GM21619 (cell line): Measurements from ENCODE around the gene MAGEB3.

Experiments
- ATAC-seq: cut with Tn5 transposase; IDR thresholded peaks from one replicate; pipeline ENCODE4 v1.9.1; 2021; ENCODE audit not compliant: unreplicated experiment

Gene MAGEB3

DNA sequence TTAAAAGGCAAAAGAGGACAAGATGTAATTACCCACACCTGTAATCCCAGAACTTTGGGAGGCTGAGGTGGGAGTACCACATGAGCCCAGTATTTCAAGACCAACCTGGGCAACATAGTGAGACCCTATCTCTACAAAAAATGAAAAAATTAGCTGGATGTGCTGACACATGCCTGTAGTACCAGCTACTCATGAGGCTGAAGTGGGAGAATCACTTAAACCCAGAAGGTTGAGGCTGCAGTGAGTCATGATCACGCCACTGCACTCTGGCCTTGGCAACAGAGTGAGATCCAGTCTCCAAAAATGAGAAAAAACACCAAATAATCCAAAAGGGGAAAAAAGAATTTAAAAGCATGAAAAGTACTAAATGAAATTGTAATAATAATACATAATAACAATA lies 47.9 kb downstream of the MAGEB3 start:
- no peak for ATAC-seq

DNA sequence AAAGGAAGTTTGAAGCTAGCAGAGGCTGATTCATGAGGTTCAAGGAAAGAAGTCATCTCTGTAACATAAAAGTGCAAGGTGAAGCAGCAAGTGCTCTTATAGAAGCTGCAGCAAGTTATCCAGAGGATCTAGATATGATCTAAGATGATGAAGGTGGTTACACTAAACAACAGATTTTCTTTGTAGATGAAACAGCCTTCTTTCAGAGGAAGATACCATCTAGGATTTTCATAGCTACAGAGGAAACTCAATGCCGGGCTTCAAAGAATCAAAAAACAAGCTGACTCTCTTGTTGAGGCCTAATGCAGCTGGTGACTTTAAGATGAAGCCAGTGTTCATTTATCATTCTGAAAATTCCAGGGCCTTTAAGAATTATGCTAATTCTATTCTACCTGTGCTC lies 50.0 kb downstream of the MAGEB3 start:
- no peak for ATAC-seq

DNA sequence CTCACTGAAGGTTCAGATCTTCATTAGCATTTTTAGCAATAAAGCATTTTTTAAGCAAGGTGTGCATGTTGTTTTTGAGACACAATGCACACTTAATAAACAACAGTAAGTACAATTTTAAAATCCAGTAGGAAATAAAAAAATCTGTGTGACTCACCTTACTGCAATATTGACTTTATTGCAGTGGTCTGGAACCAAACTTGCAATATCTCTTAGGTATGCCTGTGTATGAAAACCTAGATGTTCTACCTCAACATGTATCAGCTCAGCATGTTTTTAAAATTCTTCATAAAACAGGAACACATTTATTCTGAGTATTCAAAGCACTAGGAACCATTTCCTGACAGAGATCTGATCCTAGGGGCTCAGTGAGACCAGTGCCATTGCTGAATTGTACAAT lies 52.1 kb downstream of the MAGEB3 start:
- no peak for ATAC-seq

DNA sequence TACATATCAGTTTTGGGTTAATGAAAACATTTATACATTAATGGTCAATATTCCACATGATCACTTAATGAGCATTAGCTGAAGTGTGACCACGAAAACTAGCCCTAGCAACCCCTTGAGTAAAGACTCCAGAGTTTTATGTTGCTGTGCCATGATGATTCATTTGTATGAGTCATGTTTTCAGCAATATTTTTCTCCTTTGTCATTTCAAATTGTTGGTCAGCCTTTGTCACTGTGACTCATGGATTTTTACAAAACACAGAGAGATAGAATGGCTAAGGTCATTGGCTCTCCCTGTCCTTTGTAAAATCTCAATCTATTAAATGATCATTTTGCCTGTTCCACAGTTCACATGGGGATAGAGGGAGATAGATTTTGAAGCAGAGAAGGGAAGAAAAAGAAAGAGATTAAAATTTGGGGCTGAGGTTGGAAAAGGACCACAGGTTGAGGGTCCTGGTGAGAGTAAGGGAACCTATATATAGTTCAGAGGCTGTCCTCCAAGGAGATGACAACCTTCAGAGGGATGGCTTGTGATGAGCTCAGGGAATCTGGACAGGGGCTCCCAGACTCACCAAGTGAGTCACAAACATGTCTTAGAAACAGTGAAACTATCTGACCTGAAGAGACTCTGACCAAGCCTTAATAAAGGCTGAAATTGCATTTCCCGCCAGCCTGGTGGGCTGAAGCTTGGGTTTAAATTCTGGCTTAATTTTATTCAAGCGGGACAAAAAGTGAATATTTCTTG lies 53.2 kb downstream of the MAGEB3 start:
- ATAC-seq = no peak
